AG20443 (cell line): ENCODE data around the gene CARS2.

Experiments used
- DNase-seq: peaks from one replicate; pipeline ENCODE4 v3.0.0; 2012; ENCODE audit warnings: low spot score, mixed read lengths

Gene CARS2

DNA sequence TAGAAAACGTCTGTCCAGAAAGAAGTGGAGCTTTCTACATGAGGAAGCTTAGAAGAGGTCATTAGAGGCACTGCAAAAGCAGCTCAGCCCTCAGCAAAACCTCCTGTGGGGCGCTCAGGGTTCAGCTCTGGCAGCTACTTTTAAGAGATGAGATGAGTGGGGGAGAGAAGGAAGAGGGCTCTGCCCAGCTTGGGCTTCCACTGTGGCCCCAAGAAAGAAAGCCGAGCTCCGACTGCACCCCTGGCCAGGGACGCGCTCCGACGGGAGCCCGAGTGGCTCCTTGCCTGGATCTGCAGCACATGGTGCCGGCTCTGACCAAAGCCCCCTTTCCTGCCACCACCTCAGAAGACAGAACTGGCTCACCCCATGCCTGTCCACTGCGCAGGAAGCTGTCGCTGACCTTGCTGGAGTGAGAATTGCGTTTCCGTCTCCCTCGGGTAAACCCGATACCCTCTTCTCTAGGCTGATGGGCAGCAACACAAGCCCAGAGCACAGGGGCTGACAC lies 54.1 kb downstream of the CARS2 start:
- DNase-seq = no peak

GRCh38 chr13:110651271-110651670 lies 54.6 kb downstream of the CARS2 start:
- DNase-seq = no peak

GRCh38 chr13:110650436-110650835 lies 55.5 kb downstream of the CARS2 start:
- DNase-seq = no peak

DNA sequence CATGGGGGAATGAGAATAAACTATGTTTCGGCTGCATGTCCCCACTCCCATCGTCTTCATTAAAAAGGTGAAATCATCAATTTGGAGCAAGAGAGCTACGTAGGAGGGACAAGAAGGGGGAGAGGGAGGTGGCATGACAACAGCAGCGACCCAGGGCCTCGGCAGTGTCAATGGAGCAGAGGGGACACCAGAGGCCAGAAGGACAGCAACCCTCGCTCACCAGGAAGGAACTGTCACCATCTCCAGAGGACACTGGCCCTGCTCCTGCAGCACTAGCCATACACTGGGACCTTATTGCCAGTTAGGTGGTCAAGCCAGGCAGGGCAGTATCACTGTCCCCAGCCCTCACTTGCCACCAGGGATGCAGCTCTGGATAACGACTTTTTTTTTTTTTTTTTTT lies 56.4 kb downstream of the CARS2 start:
- DNase-seq = no peak

DNA sequence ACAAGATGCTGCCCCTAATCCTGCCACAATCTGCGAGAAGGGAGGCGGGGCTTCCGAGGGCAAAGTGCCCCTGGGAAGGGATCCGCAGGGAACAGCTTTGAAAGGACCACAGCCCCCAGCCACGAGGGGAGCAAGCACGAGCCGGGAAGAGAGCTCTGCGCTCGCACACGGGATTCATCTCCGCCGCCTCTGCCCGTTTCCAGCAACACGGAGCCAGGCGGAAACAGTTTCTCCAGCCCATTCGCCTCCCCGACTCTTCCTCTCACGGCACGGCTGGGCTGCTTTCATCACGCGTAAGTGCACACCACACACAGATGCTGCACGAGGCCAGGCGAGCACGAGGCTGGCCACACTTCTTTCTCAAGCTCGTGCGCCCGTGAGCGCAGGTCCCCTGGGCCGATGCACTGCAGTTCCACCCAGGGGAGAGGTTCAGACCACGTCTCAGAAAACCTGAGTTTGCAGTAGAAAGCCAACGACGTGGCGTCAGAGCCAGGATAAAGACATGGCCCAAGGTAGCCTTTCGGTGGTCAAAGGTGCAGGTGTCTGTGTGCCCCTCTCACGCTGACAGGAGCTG lies 57.0 kb downstream of the CARS2 start:
- no peak for DNase-seq

GRCh38 chr13:110648146-110648819 lies 57.6 kb downstream of the CARS2 start:
- DNase-seq = no peak

- DNase-seq = no peak
These were observed 58.6 kb downstream of the CARS2 start for GRCh38 chr13:110647365-110647737.

GRCh38 chr13:110646442-110647364 lies 59.2 kb downstream of the CARS2 start:
- no peak for DNase-seq

GRCh38 chr13:110645750-110646149 lies 60.2 kb downstream of the CARS2 start:
- no peak for DNase-seq

GRCh38 chr13:110644892-110645521 lies 60.9 kb downstream of the CARS2 start:
- peak; percentile 70 for DNase-seq

DNA sequence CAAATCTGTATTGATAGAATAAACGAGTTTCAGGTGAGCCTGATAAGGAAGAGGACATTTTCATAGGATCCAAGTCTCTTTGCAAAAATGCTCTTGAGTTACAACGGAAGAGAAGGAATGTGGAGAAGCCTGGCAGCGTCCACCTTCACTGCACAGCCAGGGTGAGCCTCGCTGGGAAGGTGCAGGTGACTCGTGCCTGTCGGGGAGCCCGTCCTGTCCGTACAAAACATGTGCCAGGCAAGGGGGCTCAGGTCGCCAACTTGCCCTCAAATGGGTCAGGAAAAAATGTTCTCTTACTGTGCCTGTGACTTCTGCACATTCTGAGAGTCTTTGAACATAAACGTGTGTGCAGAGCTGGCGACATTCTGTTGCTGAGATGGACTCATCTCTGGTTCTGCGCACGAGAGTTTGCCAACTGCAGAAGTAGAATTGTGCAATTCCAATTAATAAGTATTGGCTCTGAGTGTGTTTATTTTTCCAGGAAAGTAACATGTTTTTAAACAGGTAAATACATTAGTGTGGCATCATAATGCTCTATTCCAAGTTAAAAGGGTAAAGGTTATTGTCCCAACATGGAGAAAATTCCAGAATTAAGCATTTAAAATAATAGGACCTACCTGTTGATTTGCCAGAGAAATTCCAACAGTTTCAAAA lies 62.0 kb downstream of the CARS2 start:
- DNase-seq = no peak

GRCh38 chr13:110643324-110643723 lies 62.6 kb downstream of the CARS2 start:
- DNase-seq = no peak

- DNase-seq = no peak
These were observed 63.5 kb downstream of the CARS2 start for GRCh38 chr13:110642291-110642981.

- no peak for DNase-seq
These were observed 64.6 kb downstream of the CARS2 start for GRCh38 chr13:110641055-110642015.

- no peak for DNase-seq
These were observed 65.3 kb downstream of the CARS2 start for GRCh38 chr13:110640591-110641029.

- DNase-seq = no peak
These were observed 66.0 kb downstream of the CARS2 start for GRCh38 chr13:110639935-110640334.

GRCh38 chr13:110638814-110639806 lies 66.8 kb downstream of the CARS2 start:
- DNase-seq = no peak

DNA sequence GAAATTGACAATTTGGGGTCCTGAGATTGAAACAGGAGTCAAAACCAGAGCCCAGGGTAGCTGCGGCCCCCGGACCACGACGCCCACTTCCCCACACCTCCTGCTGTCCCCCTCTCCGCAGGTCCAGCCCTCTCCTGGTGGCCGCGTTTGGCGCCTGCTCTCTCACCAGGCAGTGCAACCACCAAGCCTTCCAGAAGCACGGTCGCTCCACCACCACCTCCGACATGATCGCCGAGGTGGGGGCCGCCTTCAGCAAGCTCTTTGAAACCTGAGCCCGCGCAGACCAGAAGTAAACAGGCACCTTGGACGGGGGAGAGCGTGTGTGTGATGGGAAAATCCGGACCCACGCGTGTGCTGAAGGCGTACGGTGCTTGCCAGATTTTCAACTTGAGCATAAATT lies 67.7 kb downstream of the CARS2 start:
- DNase-seq = no peak

GRCh38 chr13:110637747-110638146 lies 68.2 kb downstream of the CARS2 start:
- peak; percentile 16 for DNase-seq
